Heart left ventricle (tissue), 16 donors: ENCODE data around the gene CNGA3. TPM values are rescaled to one million over a fixed set of nuclear protein-coding genes. Genes with fewer than 3 reads are reported as not detected.
"Not testable (repeated sequence)": the region's sequence is repeated elsewhere in the genome, so short reads cannot be mapped to it uniquely, and the experiment has no call there.

Experiments used
- ATAC-seq, 4 donors: fragments of 200-7000 bp; cut with Tn5 transposase; one replicate each; pipeline ENCODE4 v1.9.1; 2020 to 2022; ENCODE audit warnings: moderate library complexity in 4 of 4, mild to moderate bottlenecking in 3 of 4, moderate number of reproducible peaks in 1 of 4
- DNase-seq, 5 donors: peaks; one replicate each; pipeline ENCODE4 v3.0.0-alpha.2; 2020
- H3K27ac ChIP-seq, 12 donors: fragments of 200-600 bp; sonication (generic) in 4 of 12; one replicate each; pipeline versions ENCODE4 v1.5.0 to v1.8.0; 2016 to 2022; ENCODE audit warnings: mild to moderate bottlenecking in 2 of 12
- H3K27me3 ChIP-seq, 9 donors: fragments of 200-600 bp; sonication (generic) in 2 of 9; one replicate each; pipeline versions ENCODE4 v1.5.1 to v1.8.0; 2016 to 2022; ENCODE audit warnings: mild to moderate bottlenecking in 3 of 9
- H3K36me3 ChIP-seq, 9 donors: fragments of 200-600 bp; sonication (generic) in 2 of 9; one replicate each; pipeline versions ENCODE4 v1.5.0 to v1.8.0; 2018 to 2022; ENCODE audit warnings: mild to moderate bottlenecking in 2 of 9
- H3K4me1 ChIP-seq, 12 donors: fragments of 200-600 bp; sonication (generic) in 4 of 12; one replicate each; pipeline versions ENCODE4 v1.5.0 to v1.8.0; 2016 to 2022; ENCODE audit warnings: mild to moderate bottlenecking in 3 of 12
- H3K4me3 ChIP-seq, 12 donors: fragments of 200-600 bp; sonication (generic) in 4 of 12; one replicate each; pipeline versions ENCODE4 v1.5.0 to v1.8.0; 2017 to 2022; ENCODE audit warnings: mild to moderate bottlenecking in 9 of 12, moderate library complexity in 4 of 12
- H3K9me3 ChIP-seq, 12 donors: fragments of 200-600 bp; sonication (generic) in 4 of 12; one replicate each; pipeline versions ENCODE4 v1.5.0 to v1.8.0; 2016 to 2022; ENCODE audit warnings: mild to moderate bottlenecking in 1 of 12
- CTCF ChIP-seq, 12 donors: fragments of 200-600 bp; sonication (generic) in 4 of 12; IDR thresholded peaks; one replicate each; pipeline versions ENCODE4 v1.5.0 to v1.8.0; 2018 to 2022; ENCODE audit warnings: antibody characterized with exemption in 12 of 12, mild to moderate bottlenecking in 5 of 12
- POLR2A ChIP-seq, 2 donors: fragments of 450-650 bp; IDR thresholded peaks; one replicate each; pipeline ENCODE4 v1.6.1; 2017; ENCODE audit warnings: antibody characterized with exemption in 2 of 2, mild to moderate bottlenecking in 2 of 2, moderate library complexity in 2 of 2
- WGBS, 4 donors: extraction: QIAGEN DNeasy Blood & Tissue Kit in 2 of 4; methylation state at CpG; one replicate each; pipeline versions ENCODE4 v1.1.5 to v1.1.7; 2013 to 2018; 5-methylcytosine and 5-hydroxymethylcytosine counted together
- intact Hi-C, 10 donors: fragments of 100-400 bp; cut with DNase I; formaldehyde crosslinking; loops; one replicate each; pipeline versions ENCODE4 v1.11.1 to v1.14.2; 2022
- polyA plus RNA-seq, 2 donors: library from polyadenylated mRNA; stranded (reverse); fragments of 200-250 nt; gene quantifications; one replicate each; pipeline ENCODE4 v1.2.3, GENCODE V29; 2013
- total RNA-seq, 9 donors: library from RNA; depleted of rRNA in 2 of 9; stranded (reverse); fragments of >200 nt in 2 of 9; fragmentation: NEBNext Ultra II Directional in 3 of 9; extraction: Animal tissue kit (Norgen Biotek cat#: 25700) in 3 of 9; gene quantifications; one replicate each; pipeline versions ENCODE4 v1.1.0 to v1.2.4, GENCODE V29; 2016 to 2023
- donor health status: ischemic (EF 13 %, LVEDD 7.1; RV severe dilation, severe dysfunction).
- donor health status: healthy with polysubstance abuse.
- donor health status: DM: no; HTN: yes; CAD: no.
- donor health status: DM: no; HTN: no; CAD: no.
- donor health status: ischemic (EF 25% LVEDD 6.9; RV normal size, moderate dysfunction).
- donor health status: ischemic (EF 25% LVEDD 5.7; RV mildly dilated, moderate dysfunction).
- donor health status: healthy.
- donor health status: DM: yes; HTN: yes; CAD: no.
- donor health status: ischemic (EF 35%, LVEDD 5.7; RV mildly dilated, moderate dysfunction).
- donor health status: nonischemic (EF 11% LVEDD 7.7; RV severe dilation, severe dysfunction).
- donor health status: DM: yes; HTN: yes; CAD: no.
- donor health status: PGD.
- donor health status: ischemic (EF 29% LVEDD 5.4; RV normal size, mild dysfunction).
- donor health status: nonischemic (EF 23%, LVEDD 6.1; RV moderate dilation, normal function).

CNGA3 gene
- total and polyA plus RNA-seq, 11 donors: 0.43 TPM; not detected in 10

GRCh38 chr2:98426771-98427170, 80.5 kb downstream of the CNGA3 start:
- WGBS, 4 donors: 88 to 93% (median 92%) methylated on average over 5 of the region's 5 CpGs
- ATAC-seq: no peak

GRCh38 chr2:98432145-98432544, 85.9 kb downstream of the CNGA3 start:
- DNase-seq: no peak
- TF ChIP-seq POLR2A (IDR thresholded peaks at IDR 0.05) (no peak), CTCF (IDR thresholded peaks at IDR 0.05) (no peak)
- peaks cover 0 to 28% (median 0%) of the 10 kb centered on the region in 12 donors for H3K9me3 ChIP-seq
- H3K27me3 ChIP-seq: no peaks in the 10 kb centered on the region
- no peak overlapping the region for H3K27ac ChIP-seq
- intact Hi-C loops: no loop called here
- peaks cover 0 to 7% (median 0%) of the 10 kb centered on the region in 12 donors for H3K4me1 ChIP-seq
- no peak for ATAC-seq
- no peaks in the 10 kb centered on the region for H3K36me3 ChIP-seq
- H3K4me3 ChIP-seq: no peak overlapping the region

More at GRCh38 chr2:98426771-98427170, 80.5 kb downstream of the CNGA3 start:
- no peaks in the 10 kb centered on the region for H3K27me3 ChIP-seq
- H3K36me3 ChIP-seq: no peaks in the 10 kb centered on the region
- TF ChIP-seq POLR2A (IDR thresholded peaks at IDR 0.05) (no peak), CTCF (IDR thresholded peaks at IDR 0.05) (no peak)
- H3K4me1 ChIP-seq: no peaks in the 10 kb centered on the region
- no peak overlapping the region for H3K27ac ChIP-seq
- H3K4me3 ChIP-seq: no peak overlapping the region
- peaks cover 0 to 14% (median 6%) of the 10 kb centered on the region in 12 donors for H3K9me3 ChIP-seq
- intact Hi-C loops: no loop called here
- DNase-seq: no peak

GRCh38 chr2:98433363-98433964, 87.2 kb downstream of the CNGA3 start:
- WGBS, 4 donors: 60 to 75% (median 65%) methylated on average over 2 of the region's 2 CpGs
- intact Hi-C loops: no loop called here
- Histone ChIP-seq H3K36me3 (no peaks in the 10 kb centered on the region), H3K4me1 (peaks cover 0 to 12% (median 0%) of the 10 kb centered on the region in 12 donors), H3K27me3 (no peaks in the 10 kb centered on the region), H3K27ac (no peak overlapping the region), H3K9me3 (peaks cover 0 to 29% (median under 1%) of the 10 kb centered on the region in 12 donors), H3K4me3 (no peak overlapping the region)
- TF ChIP-seq POLR2A (IDR thresholded peaks at IDR 0.05): no peak
- no peak for TF ChIP-seq CTCF (IDR thresholded peaks at IDR 0.05)
- ATAC-seq: no peak
- no peak for DNase-seq

- DNase-seq: no peak
- peaks cover 0 to 39% (median 7%) of the 10 kb centered on the region in 12 donors for H3K9me3 ChIP-seq
- WGBS, 4 donors: 79 to 85% (median 80%) methylated on average over 3 of the region's 3 CpGs
Observed at GRCh38 chr2:98434492-98434891, 88.2 kb downstream of the CNGA3 start.

GRCh38 chr2:98435670-98436069, 89.4 kb downstream of the CNGA3 start:
- H3K36me3 ChIP-seq, DNase-seq, intact Hi-C loops, H3K27ac ChIP-seq, ATAC-seq, H3K4me3 ChIP-seq, H3K27me3 ChIP-seq: not testable (repeated sequence)
- peaks cover 0 to 51% (median 8%) of the 10 kb centered on the region in 12 donors for H3K9me3 ChIP-seq
- 93 to 96% (median 95%) methylated on average over 4 of the region's 4 CpGs for WGBS, 4 donors
- H3K4me1 ChIP-seq: peaks cover 0 to 14% (median 0%) of the 10 kb centered on the region in 12 donors

More at GRCh38 chr2:98434492-98434891, 88.2 kb downstream of the CNGA3 start:
- peaks cover 0 to 14% (median 0%) of the 10 kb centered on the region in 12 donors for H3K4me1 ChIP-seq
- no peak overlapping the region for H3K27ac ChIP-seq
- intact Hi-C loops: no loop called here
- no peak overlapping the region for H3K4me3 ChIP-seq
- TF ChIP-seq CTCF (IDR thresholded peaks at IDR 0.05) (no peak), POLR2A (IDR thresholded peaks at IDR 0.05) (no peak)
- H3K36me3 ChIP-seq: no peaks in the 10 kb centered on the region
- no peak for ATAC-seq
- no peaks in the 10 kb centered on the region for H3K27me3 ChIP-seq
